22Rv1 (cell line): ENCODE measurements around the gene CFAP47.

Source experiments
- ZFX ChIP-seq: fragments of 450-650 bp; IDR thresholded peaks from 2 replicates; pipeline ENCODE4 v1.6.1; 2017; ENCODE audit warnings: antibody characterized with exemption, borderline replicate concordance
- TF ChIP-seq, protein P1 (sequence below): fragments of 450-650 bp; IDR thresholded peaks from 2 replicates; pipeline ENCODE4 v1.5.1; 2017; ENCODE audit warnings: mild to moderate bottlenecking

DNA sequence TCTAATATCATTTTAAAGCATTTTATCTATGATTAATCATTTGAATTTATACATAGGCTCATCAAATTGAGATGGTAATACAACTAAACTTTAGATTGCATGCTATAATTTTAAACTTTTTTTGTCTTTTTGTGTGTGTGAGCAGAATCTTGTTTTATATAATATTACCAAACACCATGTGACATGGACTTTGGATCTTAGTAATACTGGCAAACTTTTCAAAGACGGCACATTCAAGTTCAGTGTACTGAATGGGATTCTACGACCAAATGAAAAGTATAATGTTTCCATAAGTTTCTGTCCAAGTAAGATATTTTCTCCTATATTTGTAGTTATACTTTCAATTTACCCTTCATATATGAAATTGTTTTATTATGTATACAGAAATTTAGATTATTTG lies 116.0 kb downstream of the CFAP47 start:
- TF ChIP-seq, protein P1, sequence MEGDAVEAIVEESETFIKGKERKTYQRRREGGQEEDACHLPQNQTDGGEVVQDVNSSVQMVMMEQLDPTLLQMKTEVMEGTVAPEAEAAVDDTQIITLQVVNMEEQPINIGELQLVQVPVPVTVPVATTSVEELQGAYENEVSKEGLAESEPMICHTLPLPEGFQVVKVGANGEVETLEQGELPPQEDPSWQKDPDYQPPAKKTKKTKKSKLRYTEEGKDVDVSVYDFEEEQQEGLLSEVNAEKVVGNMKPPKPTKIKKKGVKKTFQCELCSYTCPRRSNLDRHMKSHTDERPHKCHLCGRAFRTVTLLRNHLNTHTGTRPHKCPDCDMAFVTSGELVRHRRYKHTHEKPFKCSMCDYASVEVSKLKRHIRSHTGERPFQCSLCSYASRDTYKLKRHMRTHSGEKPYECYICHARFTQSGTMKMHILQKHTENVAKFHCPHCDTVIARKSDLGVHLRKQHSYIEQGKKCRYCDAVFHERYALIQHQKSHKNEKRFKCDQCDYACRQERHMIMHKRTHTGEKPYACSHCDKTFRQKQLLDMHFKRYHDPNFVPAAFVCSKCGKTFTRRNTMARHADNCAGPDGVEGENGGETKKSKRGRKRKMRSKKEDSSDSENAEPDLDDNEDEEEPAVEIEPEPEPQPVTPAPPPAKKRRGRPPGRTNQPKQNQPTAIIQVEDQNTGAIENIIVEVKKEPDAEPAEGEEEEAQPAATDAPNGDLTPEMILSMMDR = no peak
- TF ChIP-seq ZFX = no peak
